Glomerular endothelial cell (primary cell): Measurements from ENCODE around the gene RBM5. TPM values are rescaled to one million over a fixed set of nuclear protein-coding genes. Genes with fewer than 3 reads are reported as not detected.

Source experiments
- DNase-seq: peaks from one replicate; pipeline ENCODE4 v3.0.0-alpha.2; 2011; ENCODE audit warnings: low read depth, low spot score; ENCODE audit errors: extremely low read depth
- total RNA-seq: library from RNA; depleted of rRNA; stranded (reverse); fragments of >200 nt; gene quantifications from 2 replicates; pipeline ENCODE4 v1.2.3, GENCODE V29; 2015

RBM5 gene
- total RNA-seq, 1 donor from 2014 or later: 151 TPM

DNA sequence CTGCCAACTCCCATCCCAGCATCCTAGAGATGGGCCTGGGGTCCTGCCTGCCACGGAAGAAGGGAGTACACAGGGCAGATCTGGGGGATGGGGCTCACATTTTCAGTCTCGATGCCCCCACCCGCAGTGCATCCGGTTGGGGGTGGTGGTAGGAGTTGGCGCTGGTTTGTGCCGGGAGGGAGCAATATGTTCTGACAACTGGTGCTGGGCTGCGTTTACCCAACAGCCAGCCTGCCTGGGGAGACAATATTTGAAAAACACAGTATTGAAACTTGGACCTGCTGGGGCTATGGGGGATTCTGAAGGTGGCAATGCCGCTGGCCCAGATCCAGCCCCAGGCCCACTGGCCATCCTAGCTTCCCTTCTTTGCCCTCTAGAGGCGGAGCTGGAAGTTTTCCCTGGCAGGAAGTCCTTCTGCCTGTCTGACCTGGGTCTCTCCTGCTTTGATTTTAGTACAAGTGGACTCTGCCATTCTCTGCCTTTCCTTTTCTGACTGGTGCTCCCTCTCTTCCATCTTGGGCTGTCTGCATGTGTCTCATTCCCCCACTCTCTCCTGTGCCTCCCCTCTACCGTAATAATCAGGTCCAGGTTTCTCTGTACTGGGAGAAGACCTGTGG lies 69.9 kb downstream of the RBM5 start:
- no peak for DNase-seq

DNA sequence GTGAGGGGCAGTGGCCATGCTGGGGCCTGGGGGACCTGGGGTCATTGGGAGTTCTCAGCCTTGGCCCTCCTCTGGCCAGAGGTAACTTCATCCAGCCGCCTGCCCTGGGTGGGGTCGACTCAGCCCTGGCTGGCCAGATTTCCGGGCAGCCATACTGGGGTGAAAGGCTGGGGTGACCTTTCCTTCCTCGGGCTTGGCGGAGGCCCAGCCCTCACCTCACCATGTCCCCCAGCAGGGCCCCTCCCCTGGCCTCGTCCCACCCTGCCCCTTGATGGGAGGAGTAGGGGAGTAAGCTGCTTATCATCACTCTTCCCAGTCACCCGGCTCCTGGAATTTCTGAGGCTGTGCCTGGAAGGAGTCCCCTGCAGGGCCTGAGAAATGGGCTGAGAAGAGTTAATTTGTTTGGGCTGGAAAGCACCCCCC lies 71.9 kb downstream of the RBM5 start:
- DNase-seq: no peak

DNA sequence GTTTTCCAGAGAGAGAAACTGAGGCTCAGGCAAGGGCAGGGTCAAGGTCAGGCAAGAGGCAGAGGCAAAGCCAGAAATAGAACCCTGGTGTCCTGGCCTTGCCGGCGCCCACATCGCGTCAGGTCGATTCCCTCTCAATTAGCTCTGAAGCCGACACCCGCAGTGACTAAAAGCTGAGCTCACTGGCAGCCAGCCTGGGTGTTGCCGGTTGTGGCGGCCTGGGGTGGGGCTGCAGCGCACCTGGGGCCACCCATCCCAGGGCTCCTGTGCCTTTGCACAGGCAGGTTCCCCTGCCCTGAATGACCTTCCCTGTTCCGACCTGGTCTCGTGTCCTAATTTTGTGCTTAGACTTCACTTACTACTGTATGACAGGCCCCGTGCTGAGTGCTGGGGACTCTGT lies 72.6 kb downstream of the RBM5 start:
- no peak for DNase-seq

DNA sequence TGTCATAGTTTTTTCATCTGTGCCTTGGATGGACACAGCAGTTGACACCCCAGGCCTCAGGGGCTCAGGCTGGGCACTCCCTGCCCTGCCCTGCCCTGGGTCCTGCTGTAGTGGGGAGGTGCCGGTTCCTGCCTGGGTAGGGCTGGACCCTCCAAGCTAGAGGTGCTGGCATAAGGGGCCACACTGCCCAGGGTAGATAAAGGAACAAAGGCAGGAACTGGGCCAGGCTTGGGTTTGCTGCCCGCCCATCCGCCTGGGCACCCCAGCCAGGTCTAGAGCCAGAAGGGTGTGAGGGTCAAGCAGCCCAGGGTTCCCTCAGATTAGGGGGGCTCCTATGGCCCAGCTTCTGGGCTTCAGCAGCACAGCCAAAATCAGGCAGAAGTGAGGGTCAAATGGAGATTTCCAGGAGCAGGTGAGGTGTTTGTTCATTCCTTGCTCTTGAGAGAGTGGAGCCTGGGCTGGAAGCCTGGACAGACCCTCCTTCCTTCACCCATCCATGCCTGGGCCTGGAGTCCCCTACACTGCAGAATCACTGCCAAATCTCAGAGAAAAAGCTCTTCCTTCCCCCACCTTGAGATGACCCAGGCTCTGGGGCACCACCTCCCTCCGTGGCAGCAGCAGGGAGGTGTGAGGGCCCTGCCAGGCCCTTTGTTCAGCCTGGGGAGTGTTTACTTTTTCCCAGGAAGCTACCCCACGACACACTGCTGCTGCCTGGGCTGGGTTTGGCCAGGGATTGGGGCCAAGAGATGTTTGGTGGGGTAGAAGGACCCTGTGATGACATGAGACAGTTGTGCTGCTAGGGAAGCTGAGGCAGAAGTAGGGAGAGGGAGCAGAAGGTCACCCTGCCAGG lies 73.5 kb downstream of the RBM5 start:
- no peak for DNase-seq

DNA sequence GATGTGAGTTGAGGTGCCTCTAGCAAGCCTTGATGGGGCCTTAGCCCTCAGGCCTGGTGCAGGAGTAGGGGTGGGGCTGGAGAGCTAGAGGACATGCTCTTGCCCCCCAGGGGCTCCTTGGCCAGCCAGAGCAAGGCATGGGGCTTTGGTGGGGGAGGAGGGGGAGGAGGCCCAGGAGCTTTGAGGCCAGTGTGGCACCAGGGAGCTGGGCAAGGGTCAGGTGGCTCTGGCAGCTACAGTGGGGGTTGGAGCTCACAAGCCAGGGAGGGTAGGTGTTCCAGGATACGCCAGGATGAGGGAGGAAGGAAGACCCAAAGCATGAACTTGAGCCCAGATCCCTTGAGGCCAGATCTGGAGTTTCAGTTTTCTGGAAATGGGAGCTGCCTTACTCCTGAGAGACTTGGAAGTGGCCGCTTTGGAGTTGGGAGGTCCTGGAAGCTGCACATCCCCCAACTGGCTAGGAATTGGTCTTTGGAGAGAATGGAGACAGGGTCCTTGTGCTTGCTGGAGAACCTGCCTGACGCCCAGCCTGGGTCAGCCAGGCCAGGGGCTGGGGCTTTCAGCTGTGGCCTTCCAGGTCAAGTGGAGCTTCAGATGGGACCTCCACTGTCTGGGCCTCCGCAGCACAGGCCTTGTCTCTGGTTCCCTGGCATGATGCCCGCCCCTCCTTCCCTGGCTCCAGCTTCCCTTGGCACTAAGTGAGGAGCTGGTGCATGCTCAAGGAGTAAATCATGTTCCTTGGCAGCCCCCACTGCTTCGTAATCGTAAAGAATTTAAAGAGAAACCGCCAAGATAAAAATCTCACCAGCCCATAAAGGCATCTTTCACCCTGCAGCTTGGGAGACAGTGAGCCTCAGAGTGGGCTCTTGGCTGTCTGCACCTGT lies 75.1 kb downstream of the RBM5 start:
- DNase-seq: no peak

DNA sequence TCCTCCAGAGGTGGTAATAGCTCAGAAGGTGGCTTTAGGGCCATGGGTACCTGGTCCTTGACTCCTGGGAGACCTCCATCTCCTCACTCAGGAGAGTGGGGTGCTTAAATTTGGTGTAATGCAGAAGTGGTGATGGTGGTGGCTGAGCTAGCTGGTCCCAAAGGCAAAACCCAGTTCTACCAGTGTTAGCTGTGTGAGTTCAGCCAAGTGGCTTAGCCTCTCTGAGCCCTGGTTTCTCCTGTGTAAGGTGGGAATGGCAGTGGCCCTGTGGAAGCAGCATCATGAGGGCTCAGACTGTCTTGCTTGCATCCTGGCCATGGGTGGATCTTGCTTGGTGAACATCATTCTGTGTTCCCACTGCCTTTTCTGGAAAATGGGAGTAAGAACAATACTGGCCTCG lies 75.8 kb downstream of the RBM5 start:
- no peak for DNase-seq

DNA sequence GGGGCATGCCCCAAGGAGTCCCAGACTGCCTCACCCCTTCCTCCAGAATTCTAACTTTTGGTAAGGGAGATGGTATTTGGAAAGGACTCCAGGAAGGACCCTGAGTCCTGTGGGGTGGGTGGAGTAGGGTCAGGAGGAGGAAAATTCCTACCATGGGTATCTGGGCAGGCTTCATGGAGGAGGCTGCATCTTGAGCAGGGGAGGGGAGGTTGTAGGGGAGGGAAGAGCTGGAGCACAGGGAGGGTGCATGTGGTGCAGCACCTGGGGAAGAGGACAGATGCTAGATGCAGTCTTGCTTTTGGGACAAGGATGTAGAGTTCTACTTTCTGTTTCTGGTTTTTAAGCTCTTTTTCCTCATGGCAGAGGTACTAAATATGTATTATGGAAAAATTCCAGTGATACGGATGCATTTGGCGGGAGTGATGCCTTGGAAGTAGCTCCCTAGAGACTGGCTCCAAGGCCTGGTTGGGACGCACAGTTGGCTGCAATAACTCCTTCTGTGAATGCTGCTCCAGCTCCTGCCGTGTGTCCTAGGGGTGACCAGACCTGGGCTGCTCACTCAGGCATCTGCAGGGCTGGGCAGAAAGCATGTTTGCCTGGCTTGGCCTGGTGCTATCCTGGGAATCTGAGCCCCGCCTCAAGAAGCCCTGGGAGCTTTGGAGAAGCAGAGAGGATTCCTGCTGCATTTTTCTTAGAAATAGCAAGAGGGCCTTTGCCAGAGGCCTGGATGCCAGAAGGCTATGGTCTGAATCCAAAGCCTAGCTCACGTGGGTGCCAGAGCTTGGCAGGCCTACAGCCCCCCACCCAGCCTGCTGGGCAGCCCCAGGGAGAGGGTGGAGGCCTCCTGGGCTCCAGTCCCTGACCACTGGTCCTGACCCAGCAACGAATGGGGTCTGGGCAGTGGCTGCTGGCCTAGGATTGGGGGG lies 76.5 kb downstream of the RBM5 start:
- no peak for DNase-seq

DNA sequence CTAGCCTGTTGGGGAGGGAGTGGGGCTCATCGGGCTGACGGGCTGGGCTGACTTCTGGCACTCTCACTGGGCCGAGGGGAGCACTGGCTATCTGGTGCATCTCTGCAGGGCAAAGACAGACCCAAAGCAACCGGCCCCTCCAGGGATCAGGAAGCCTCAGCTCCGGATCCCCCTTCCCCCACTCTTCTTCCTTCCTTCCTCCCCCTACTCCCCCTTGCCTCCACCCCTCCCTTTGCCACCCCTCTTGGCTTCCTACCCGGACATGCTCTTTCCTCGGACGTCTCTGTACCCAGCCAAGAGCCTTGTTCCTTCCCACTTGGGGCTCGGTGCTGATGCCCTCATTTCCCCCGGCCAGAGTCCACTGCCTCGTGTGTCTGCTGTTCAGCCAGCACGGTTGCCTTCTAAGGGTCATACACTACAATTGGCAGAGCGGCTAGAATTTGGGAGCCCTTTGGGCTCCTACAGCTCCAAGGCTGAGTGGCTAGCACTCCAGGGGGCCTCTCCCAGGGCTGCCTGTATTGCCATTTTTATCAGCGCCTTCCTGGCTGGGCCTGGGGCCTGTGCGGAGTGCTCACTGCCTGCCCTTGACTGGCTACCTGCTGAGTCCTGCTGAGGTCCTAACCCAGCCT lies 77.3 kb downstream of the RBM5 start:
- DNase-seq: no peak

DNA sequence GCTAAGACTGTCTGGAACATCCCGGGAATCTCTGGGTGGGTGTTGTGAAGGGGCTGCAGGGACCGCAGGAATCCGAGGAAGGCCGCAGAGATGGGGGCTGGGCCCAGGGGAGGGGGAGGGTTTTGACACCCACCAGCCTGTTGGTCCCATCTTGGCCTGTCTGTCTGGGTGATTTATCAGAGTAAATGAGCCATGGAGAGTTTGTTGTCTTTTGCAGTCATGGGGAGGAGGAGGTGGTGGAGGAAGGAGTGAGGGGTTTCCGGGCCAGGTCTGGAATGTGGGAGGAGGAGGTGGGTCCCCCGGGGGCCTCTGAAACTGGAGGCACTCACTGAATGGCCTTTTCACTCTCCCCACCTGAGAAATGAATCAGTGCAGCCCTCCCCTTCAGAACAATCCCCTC lies 77.9 kb downstream of the RBM5 start:
- no peak for DNase-seq

DNA sequence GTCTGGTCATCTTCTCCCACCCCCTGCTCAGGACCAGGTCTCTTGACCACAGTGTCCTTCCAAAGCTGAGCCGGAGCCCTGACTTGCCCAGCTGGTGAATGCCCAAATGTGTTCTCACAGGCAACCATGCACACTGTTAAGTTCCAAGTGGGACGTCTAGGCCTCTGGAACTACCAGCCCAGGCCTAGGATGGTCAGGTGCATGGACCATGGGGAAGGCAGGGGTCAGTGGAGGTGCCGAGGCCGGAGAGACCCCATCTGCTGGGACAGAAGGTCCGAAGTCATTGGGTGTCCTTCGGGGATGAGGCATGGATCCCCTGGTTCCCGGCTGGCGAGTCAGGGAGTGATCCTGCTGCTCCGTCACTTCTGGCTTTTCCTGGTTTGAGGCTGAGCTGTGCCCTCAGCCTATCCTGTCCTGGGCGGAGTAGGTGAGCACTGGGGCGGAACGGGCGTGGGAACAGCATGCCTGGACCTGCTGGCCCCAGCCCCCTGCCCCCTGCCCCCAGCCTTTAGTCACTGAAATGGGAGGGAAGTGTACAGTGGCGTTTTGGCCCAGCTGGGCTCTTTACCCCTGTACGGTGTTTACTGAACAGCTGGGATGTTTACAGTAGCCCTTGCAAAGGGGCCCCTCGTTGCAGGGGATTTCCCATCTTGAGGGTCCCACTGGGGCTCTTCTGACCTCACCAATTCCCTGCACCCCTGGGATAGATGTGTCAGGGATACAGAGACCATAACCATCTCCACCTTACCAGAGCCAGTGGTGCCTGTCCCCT lies 78.5 kb downstream of the RBM5 start:
- no peak for DNase-seq

DNA sequence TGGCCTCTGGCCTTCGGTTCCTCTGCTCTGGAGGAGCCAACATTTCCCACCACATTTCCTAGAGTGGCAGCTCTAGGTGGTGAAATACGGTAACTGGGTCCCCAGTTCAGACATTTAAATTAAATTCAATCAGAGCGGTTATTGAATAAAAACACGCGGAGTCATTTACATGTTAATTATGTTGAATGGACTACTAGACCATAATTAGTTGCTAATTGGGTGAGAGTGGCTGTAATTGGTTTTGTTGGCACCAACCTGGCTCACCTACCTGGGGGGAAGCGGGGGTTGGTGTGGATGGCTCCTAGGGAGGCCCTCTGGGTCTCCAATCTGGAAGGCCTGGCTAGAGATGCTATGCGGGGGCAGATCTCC lies 79.1 kb downstream of the RBM5 start:
- no peak for DNase-seq

DNA sequence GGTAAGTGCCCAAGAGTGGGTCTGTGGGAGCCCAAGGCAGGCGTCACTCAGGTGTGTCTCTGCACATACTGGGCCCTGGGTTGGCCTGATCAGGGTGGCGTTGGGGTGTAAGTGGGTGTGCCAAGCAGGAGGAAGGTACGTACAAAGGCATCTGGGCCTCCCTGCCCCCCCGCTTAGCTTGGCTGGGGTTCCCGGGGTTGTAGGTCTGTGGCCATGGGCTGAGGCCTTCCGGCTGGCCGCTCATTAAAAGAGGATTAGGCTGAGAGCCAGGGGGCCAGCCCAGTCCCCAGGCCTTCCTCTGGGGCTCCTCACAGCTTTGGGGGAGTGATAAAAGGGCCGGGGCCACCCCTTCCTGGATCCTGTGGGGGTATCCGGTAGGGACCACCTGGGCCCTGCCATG lies 79.7 kb downstream of the RBM5 start:
- DNase-seq: no peak

Other genes with a start within 250 kb of the RBM5 start
- gene TRAIP, start 232.4 kb upstream of the RBM5 start, total RNA-seq: 2.7 and 5.2 TPM in 2 replicates
- not detected in 2 replicates for gene CAMKV, start 219.0 kb upstream of the RBM5 start, total RNA-seq
- gene MST1R, start 185.0 kb upstream of the RBM5 start, total RNA-seq: 0.10 and 0.18 TPM in 2 replicates
- 12.4 and 19.8 TPM in 2 replicates for gene MON1A, start 159.1 kb upstream of the RBM5 start, total RNA-seq
- 45.8 and 61.6 TPM in 2 replicates for gene RBM6, start 148.8 kb upstream of the RBM5 start, total RNA-seq
- 95.6 and 106 TPM in 2 replicates for gene SEMA3F, start 66.4 kb downstream of the RBM5 start, total RNA-seq
- gene GNAT1, start 102.7 kb downstream of the RBM5 start, total RNA-seq: not detected in 2 replicates
- gene SLC38A3, start 116.4 kb downstream of the RBM5 start, total RNA-seq: not detected in 2 replicates
- gene GNAI2, start 147.3 kb downstream of the RBM5 start, total RNA-seq: 893 and 1,142 TPM in 2 replicates
- gene SEMA3B, start 180.2 kb downstream of the RBM5 start, total RNA-seq: 0.34 and 2.2 TPM in 2 replicates
- not detected in 2 replicates for gene LSMEM2, start 190.2 kb downstream of the RBM5 start, total RNA-seq
- gene IFRD2, start 203.5 kb downstream of the RBM5 start, total RNA-seq: 60.3 and 72.4 TPM in 2 replicates
- gene HYAL3, start 210.5 kb downstream of the RBM5 start, total RNA-seq: 7.6 and 18.4 TPM in 2 replicates
- 11.8 and 14.0 TPM in 2 replicates for gene NAA80, start 210.5 kb downstream of the RBM5 start, total RNA-seq
- 0.73 and 1.2 TPM in 2 replicates for gene HYAL1, start 214.7 kb downstream of the RBM5 start, total RNA-seq
- 676 and 849 TPM in 2 replicates for gene HYAL2, start 233.8 kb downstream of the RBM5 start, total RNA-seq
- gene TUSC2, start 239.3 kb downstream of the RBM5 start, total RNA-seq: 28.0 and 85.3 TPM in 2 replicates